Panc1 (cell line): Measurements from ENCODE around the gene RUNX1. TPM values are rescaled to one million over a fixed set of nuclear protein-coding genes. Genes with fewer than 3 reads are reported as not detected.

Experiments
- ATAC-seq: fragments of 200-7000 bp; cut with Tn5 transposase; 2 replicates; pipeline ENCODE4 v1.9.1; 2020; ENCODE audit warnings: mild to moderate bottlenecking, moderate library complexity
- BruUV-seq: library from RNA; stranded (reverse); fragments of 400-500 nt; replicated peaks from 2 replicates; lab custom pipeline; 2021; lab: Mats Ljungman, UMichigan
- CTCF ChIA-PET: fragments of 300-600 bp; sonication (Branson Sonifier 250); formaldehyde crosslinking; loops from one replicate; lab custom pipeline; 2022; ENCODE audit warnings: antibody characterized with exemption; lab: Charles Lee
- POLR2A ChIA-PET: fragments of 300-600 bp; sonication (Branson Sonifier 250); formaldehyde crosslinking; loops from one replicate; lab custom pipeline; 2022; ENCODE audit warnings: antibody characterized with exemption; lab: Charles Lee
- DNase-seq: peaks from one replicate; pipeline ENCODE4 v3.0.0-alpha.2; 2010; ENCODE audit warnings: low read depth, low spot score
- H3K27ac ChIP-seq: 2 replicates; pipeline ENCODE4 v1.5.1; 2011; ENCODE audit warnings: mild to moderate bottlenecking, low read length, inconsistent platforms
- H3K27me3 ChIP-seq: fragments of 200-500 bp; sonication (Bioruptor generic); 2 replicates; pipeline ENCODE4 v1.6.0; 2014; ENCODE audit warnings: low read length, inconsistent platforms; ENCODE audit not compliant: control insufficient read depth, insufficient read depth
- H3K36me3 ChIP-seq: fragments of 200-500 bp; sonication (Bioruptor generic); 2 replicates; pipeline ENCODE4 v1.5.1; 2014; ENCODE audit warnings: inconsistent platforms, mild to moderate bottlenecking, low read length, moderate library complexity; ENCODE audit not compliant: control insufficient read depth, insufficient read depth
- H3K4me1 ChIP-seq: 2 replicates; pipeline ENCODE4 v1.5.1; 2011; ENCODE audit warnings: inconsistent platforms, mild to moderate bottlenecking, low read length, moderate library complexity; ENCODE audit not compliant: control insufficient read depth, insufficient read depth
- H3K4me3 ChIP-seq, 2 experiments: 2 replicates each; pipeline ENCODE4 v1.5.1; 2011 to 2012; ENCODE audit warnings: low read depth in 2 of 2, low read length in 2 of 2, mild to moderate bottlenecking in 2 of 2, inconsistent platforms in 1 of 2, moderate library complexity in 1 of 2
- H3K9me3 ChIP-seq: fragments of 200-500 bp; sonication (Bioruptor generic); 2 replicates; pipeline ENCODE4 v1.5.1; 2014; ENCODE audit warnings: low read depth, mild to moderate bottlenecking, inconsistent platforms, low read length, moderate library complexity; ENCODE audit not compliant: control insufficient read depth, insufficient read depth
- CTCF ChIP-seq: fragments of 450-650 bp; IDR thresholded peaks from 2 replicates; pipeline ENCODE4 v1.5.1; 2017; ENCODE audit warnings: mild to moderate bottlenecking
- POLR2AphosphoS5 ChIP-seq: IDR thresholded peaks from 2 replicates; pipeline ENCODE4 v1.6.1; 2012; ENCODE audit warnings: mild to moderate bottlenecking, low read depth, low read length, moderate library complexity
- REST ChIP-seq, 2 experiments: IDR thresholded peaks; 2 replicates each; pipeline ENCODE4 v1.6.1; 2011 to 2012; ENCODE audit warnings: low read depth in 2 of 2, control low read depth in 1 of 2, low read length in 1 of 2, mild to moderate bottlenecking in 1 of 2, moderate library complexity in 1 of 2; ENCODE audit not compliant: insufficient read depth in 1 of 2
- SIN3A ChIP-seq: IDR thresholded peaks from 2 replicates; pipeline ENCODE4 v1.6.1; 2012; ENCODE audit warnings: low read depth, mild to moderate bottlenecking, low read length, moderate library complexity, borderline replicate concordance; ENCODE audit not compliant: insufficient read depth
- TCF7L2 ChIP-seq: IDR thresholded peaks from 2 replicates; pipeline ENCODE4 v1.6.1; 2011; ENCODE audit warnings: mild to moderate bottlenecking, low read depth, low read length, inconsistent platforms
- in situ Hi-C: cut with HindIII; loops from 2 replicates; pipeline ENCODE4 v1.10.0; 2016; ENCODE audit warnings: low sequenced_read_pairs, low pct_unique_long_range_greater_than_20kb
- intact Hi-C: fragments of 100-400 bp; cut with micrococcal nuclease; formaldehyde crosslinking; loops from one replicate; pipeline ENCODE4 v1.10.0; 2022; ENCODE audit not compliant: unreplicated experiment
- total RNA-seq: library from RNA; stranded (reverse); gene quantifications from one replicate; pipeline ENCODE4 v1.2.1, GENCODE V29; 2021; ENCODE audit not compliant: unreplicated experiment

RUNX1 gene
- total RNA-seq, 1 experiment from 2014 or later: 22.4 TPM

- CTCF ChIA-PET: no interaction called here
- H3K27me3 ChIP-seq: no peaks in the 10 kb centered on the region
- TF ChIP-seq CTCF (no peak), SIN3A (no peak), TCF7L2 (no peak), REST (IDR thresholded peaks at IDR 0.05; ENCODE audit: insufficient read depth in 1 of 2, low read depth in 2 of 2, low read length in 1 of 2) (no peak), POLR2AphosphoS5 (no peak)
- DNase-seq (no peak), ATAC-seq (no peak)
- POLR2A ChIA-PET: no interaction called here
- no peaks in the 10 kb centered on the region for H3K9me3 ChIP-seq
- peaks cover 7% of the 10 kb centered on the region; the same call in 1 of the 2 replicates for H3K36me3 ChIP-seq
- intact Hi-C loops (no loop called here), in situ Hi-C loops (no loop called here)
- H3K27ac ChIP-seq: no peak overlapping the region
- BruUV-seq: no TSS peak
- H3K4me3 ChIP-seq: no peak overlapping the region
- no peaks in the 10 kb centered on the region for H3K4me1 ChIP-seq
Observed at GRCh38 chr21:34858559-34858958, 190.5 kb downstream of the RUNX1 start.

- H3K4me3 ChIP-seq: no peak overlapping the region
- TF ChIP-seq REST (IDR thresholded peaks at IDR 0.05; ENCODE audit: insufficient read depth in 1 of 2, low read depth in 2 of 2, low read length in 1 of 2): no peak
- TF ChIP-seq CTCF: no peak
- TF ChIP-seq POLR2AphosphoS5: no peak
- no peak for TF ChIP-seq SIN3A
- BruUV-seq: no TSS peak
- no peak overlapping the region for H3K27ac ChIP-seq
- peaks cover 7% of the 10 kb centered on the region; the same call in 1 of the 2 replicates for H3K36me3 ChIP-seq
- in situ Hi-C loops (no loop called here), intact Hi-C loops (no loop called here)
- no peaks in the 10 kb centered on the region for H3K27me3 ChIP-seq
- POLR2A ChIA-PET: no interaction called here
- no peak for DNase-seq
- H3K4me1 ChIP-seq: no peaks in the 10 kb centered on the region
- H3K9me3 ChIP-seq: no peaks in the 10 kb centered on the region
- CTCF ChIA-PET: no interaction called here
- ATAC-seq: no peak
Observed at GRCh38 chr21:34857874-34858273, 191.2 kb downstream of the RUNX1 start.
